ENCODE data around the gene MSI2. TPM values are rescaled to one million over a fixed set of nuclear protein-coding genes. Genes with fewer than 3 reads are reported as not detected.
A peak's percentile ranks its signal among the peaks of the same experiment; 100 is the strongest.

The MSI2 gene
- total RNA-seq, 2 experiments from 2014 or later: 131 to 164 TPM

DNA sequence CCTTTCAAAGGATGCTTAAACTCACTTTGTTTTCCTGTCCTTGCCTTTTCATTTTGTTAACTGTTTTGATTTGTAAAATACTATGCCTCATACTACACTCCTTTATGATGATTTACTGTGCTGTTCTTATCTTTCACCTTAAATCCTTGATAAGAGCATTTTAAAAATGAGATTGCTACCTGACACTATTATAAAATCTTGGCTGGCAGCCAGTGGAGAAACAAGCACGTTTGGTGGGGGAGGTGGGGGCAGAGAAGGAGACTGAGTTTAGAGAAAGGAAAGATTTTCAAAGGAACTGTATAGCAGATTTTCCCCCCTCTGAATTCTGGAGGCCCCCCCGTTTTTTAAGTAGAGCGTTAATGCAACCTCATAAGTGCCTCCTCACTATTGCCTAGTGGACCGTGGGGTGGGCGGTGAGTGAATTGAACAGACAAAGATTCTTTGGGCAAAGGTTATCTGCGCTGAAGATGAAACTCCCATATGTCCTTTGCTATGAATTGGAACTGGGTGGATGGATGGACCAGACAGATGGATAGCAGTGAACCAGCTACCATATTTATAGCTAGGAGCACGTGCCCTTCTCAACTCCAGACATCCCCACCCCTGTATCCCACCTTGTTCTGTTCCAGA, 288.6 kb downstream of the MSI2 start:
- H3K4me2 ChIP-seq (ENCODE audit: low read length): peak overlapping the region; percentile 50
- CTCF ChIA-PET (ENCODE audit: unreplicated experiment): no interaction called here
- intact Hi-C loops (cut with micrococcal nuclease; ENCODE audit: unreplicated experiment): no loop called here
- peak overlapping the region; percentile 22 for H3K27ac ChIP-seq (ENCODE audit: low read depth, low read length, poor library complexity, severe bottlenecking)
- no peak overlapping the region for H3K4me3 ChIP-seq (ENCODE audit: low read depth, low read length, poor library complexity, severe bottlenecking)
- TF ChIP-seq EZH2phosphoT487 (IDR thresholded peaks at IDR 0.05; ENCODE audit: borderline replicate concordance, low read depth, low read length): no peak
- TF ChIP-seq, protein P1, sequence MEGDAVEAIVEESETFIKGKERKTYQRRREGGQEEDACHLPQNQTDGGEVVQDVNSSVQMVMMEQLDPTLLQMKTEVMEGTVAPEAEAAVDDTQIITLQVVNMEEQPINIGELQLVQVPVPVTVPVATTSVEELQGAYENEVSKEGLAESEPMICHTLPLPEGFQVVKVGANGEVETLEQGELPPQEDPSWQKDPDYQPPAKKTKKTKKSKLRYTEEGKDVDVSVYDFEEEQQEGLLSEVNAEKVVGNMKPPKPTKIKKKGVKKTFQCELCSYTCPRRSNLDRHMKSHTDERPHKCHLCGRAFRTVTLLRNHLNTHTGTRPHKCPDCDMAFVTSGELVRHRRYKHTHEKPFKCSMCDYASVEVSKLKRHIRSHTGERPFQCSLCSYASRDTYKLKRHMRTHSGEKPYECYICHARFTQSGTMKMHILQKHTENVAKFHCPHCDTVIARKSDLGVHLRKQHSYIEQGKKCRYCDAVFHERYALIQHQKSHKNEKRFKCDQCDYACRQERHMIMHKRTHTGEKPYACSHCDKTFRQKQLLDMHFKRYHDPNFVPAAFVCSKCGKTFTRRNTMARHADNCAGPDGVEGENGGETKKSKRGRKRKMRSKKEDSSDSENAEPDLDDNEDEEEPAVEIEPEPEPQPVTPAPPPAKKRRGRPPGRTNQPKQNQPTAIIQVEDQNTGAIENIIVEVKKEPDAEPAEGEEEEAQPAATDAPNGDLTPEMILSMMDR (conservative IDR thresholded peaks at IDR 0.05; ENCODE audit: low read length): no peak
- H2AFZ ChIP-seq (ENCODE audit: low read length): no peak overlapping the region
- H3K36me3 ChIP-seq (ENCODE audit: insufficient read depth, low read length): peaks cover 8% of the 10 kb centered on the region; the same call in 1 of the 2 replicates
- no peaks in the 10 kb centered on the region for H3K9me3 ChIP-seq (ENCODE audit: low read length)
- peaks cover 95% of the 10 kb centered on the region for H3K4me1 ChIP-seq (ENCODE audit: insufficient read depth, low read length, poor library complexity, severe bottlenecking)
- H4K20me1 ChIP-seq (ENCODE audit: insufficient read depth, low read length): no peaks in the 10 kb centered on the region
- BruUV-seq (replicated peaks): no TSS peak
- no peak for DNase-seq (ENCODE audit: low spot score)
- H3K9me2 ChIP-seq (ENCODE audit: insufficient read depth, low read length): no peaks in the 10 kb centered on the region
- POLR2A ChIA-PET: interaction anchor here (0.5 kb wide), 1 partner anchor 288 kb away, joined by 3 read pairs; no protein-coding TSS in a partner anchor
- H3K79me2 ChIP-seq (ENCODE audit: insufficient read depth, low read depth, low read length): peaks cover 8% of the 10 kb centered on the region; the same call in 1 of the 2 replicates

DNA sequence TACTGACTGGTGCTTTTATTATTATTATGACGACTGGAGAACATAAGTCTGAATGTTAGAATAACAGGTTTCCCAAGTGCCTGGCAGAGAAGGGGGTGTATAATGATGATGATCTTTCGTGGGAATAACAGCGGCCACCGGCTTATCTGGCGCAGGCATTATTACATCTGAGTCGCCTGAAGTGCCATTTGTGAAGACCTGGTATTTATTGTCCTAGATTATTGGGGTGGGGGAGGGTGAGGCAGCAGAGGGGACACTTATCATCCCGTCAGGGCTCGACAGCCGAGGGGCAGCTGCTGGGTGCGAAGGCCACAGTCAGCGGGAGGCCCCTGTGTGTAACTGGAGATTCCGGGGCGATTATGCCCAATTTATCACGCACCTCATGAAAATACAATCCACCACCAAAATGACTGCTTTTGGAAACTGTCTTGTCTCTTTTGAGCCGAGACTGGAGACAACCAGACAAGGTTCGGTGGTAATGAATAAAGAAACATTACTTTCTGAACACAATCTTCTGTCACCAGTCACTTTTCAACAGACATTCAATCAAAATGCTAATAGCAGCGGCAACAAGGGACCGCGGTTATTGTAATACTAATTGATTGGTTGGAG, 289.5 kb downstream of the MSI2 start:
- no peak overlapping the region for H3K4me2 ChIP-seq (ENCODE audit: low read length)
- H3K9me2 ChIP-seq (ENCODE audit: insufficient read depth, low read length): no peaks in the 10 kb centered on the region
- H3K36me3 ChIP-seq (ENCODE audit: insufficient read depth, low read length): peaks cover 16% of the 10 kb centered on the region; the same call in 1 of the 2 replicates
- peaks cover 95% of the 10 kb centered on the region for H3K4me1 ChIP-seq (ENCODE audit: insufficient read depth, low read length, poor library complexity, severe bottlenecking)
- ChIA-PET POLR2A (no interaction called here), CTCF (ENCODE audit: unreplicated experiment) (no interaction called here)
- no peak overlapping the region for H3K4me3 ChIP-seq (ENCODE audit: low read depth, low read length, poor library complexity, severe bottlenecking)
- peaks cover 17% of the 10 kb centered on the region; the same call in 1 of the 2 replicates for H3K79me2 ChIP-seq (ENCODE audit: insufficient read depth, low read depth, low read length)
- intact Hi-C loops (cut with micrococcal nuclease; ENCODE audit: unreplicated experiment): no loop called here
- TF ChIP-seq EZH2phosphoT487 (IDR thresholded peaks at IDR 0.05; ENCODE audit: borderline replicate concordance, low read depth, low read length): no peak
- TF ChIP-seq, protein P1 (conservative IDR thresholded peaks at IDR 0.05; ENCODE audit: low read length): no peak
- no TSS peak for BruUV-seq (replicated peaks)
- H2AFZ ChIP-seq (ENCODE audit: low read length): no peak overlapping the region
- H4K20me1 ChIP-seq (ENCODE audit: insufficient read depth, low read length): no peaks in the 10 kb centered on the region
- peak overlapping the region; percentile 99 for H3K27ac ChIP-seq (ENCODE audit: low read depth, low read length, poor library complexity, severe bottlenecking)
- DNase-seq (ENCODE audit: low spot score): no peak
- H3K9me3 ChIP-seq (ENCODE audit: low read length): no peaks in the 10 kb centered on the region
